ENCODE measurements around the gene BACH1.
"Not testable (repeated sequence)": the region's sequence is repeated elsewhere in the genome, so short reads cannot be mapped to it uniquely, and the experiment has no call there.

BACH1 gene

GRCh38 chr21:29277442-29277841 is 21.3 kb upstream of the BACH1 start:
- Histone ChIP-seq H3F3A (ENCODE audit: insufficient read depth) (no peaks in the 10 kb centered on the region), H3K9ac (ENCODE audit: low read length) (no peak overlapping the region), H3K4me2 (ENCODE audit: low read depth, low read length, poor library complexity, severe bottlenecking) (no peak overlapping the region), H3K9me2 (replicated peaks; ENCODE audit: insufficient read depth, low read length) (no peaks in the 10 kb centered on the region), H3K36me3 (ENCODE audit: low read length) (no peaks in the 10 kb centered on the region), H3K27ac (ENCODE audit: low read depth, low read length) (no peak overlapping the region), H3K4me3 (ENCODE audit: insufficient read depth, low read length, poor library complexity, severe bottlenecking) (no peak overlapping the region), H3K27me3 (ENCODE audit: low read length) (no peaks in the 10 kb centered on the region), H3K79me2 (ENCODE audit: insufficient read depth, low read length) (no peaks in the 10 kb centered on the region), H4K20me1 (ENCODE audit: low read depth, low read length) (no peaks in the 10 kb centered on the region), H3K9me3 (ENCODE audit: insufficient read depth, low read length) (no peaks in the 10 kb centered on the region), H2AFZ (ENCODE audit: low read depth, low read length, severe bottlenecking) (no peak overlapping the region)
- TF ChIP-seq CTCF (IDR thresholded peaks at IDR 0.05; ENCODE audit: insufficient read depth, low read length, poor library complexity, severe bottlenecking): no peak
- TF ChIP-seq EZH2phosphoT487 (conservative IDR thresholded peaks at IDR 0.05; ENCODE audit: low read length): no peak

GRCh38 chr21:29279558-29279957 is 19.2 kb upstream of the BACH1 start:
- Histone ChIP-seq H3K27ac (ENCODE audit: low read depth, low read length) (no peak overlapping the region), H3K27me3 (ENCODE audit: low read length) (no peaks in the 10 kb centered on the region), H3K4me2 (ENCODE audit: low read depth, low read length, poor library complexity, severe bottlenecking) (no peak overlapping the region), H3F3A (ENCODE audit: insufficient read depth) (no peaks in the 10 kb centered on the region), H3K9ac (ENCODE audit: low read length) (no peak overlapping the region), H4K20me1 (ENCODE audit: low read depth, low read length) (no peaks in the 10 kb centered on the region), H3K36me3 (ENCODE audit: low read length) (no peaks in the 10 kb centered on the region), H2AFZ (ENCODE audit: low read depth, low read length, severe bottlenecking) (no peak overlapping the region), H3K4me3 (ENCODE audit: insufficient read depth, low read length, poor library complexity, severe bottlenecking) (no peak overlapping the region), H3K9me3 (ENCODE audit: insufficient read depth, low read length) (no peaks in the 10 kb centered on the region), H3K9me2 (replicated peaks; ENCODE audit: insufficient read depth, low read length) (no peaks in the 10 kb centered on the region), H3K79me2 (ENCODE audit: insufficient read depth, low read length) (no peaks in the 10 kb centered on the region)
- TF ChIP-seq CTCF (IDR thresholded peaks at IDR 0.05; ENCODE audit: insufficient read depth, low read length, poor library complexity, severe bottlenecking): no peak
- no peak for TF ChIP-seq EZH2phosphoT487 (conservative IDR thresholded peaks at IDR 0.05; ENCODE audit: low read length)

- H4K20me1 ChIP-seq (ENCODE audit: low read depth, low read length); H3K79me2 ChIP-seq (ENCODE audit: insufficient read depth, low read length); H3K4me2 ChIP-seq (ENCODE audit: low read depth, low read length, poor library complexity, severe bottlenecking); H3K27ac ChIP-seq (ENCODE audit: low read depth, low read length); H3K4me3 ChIP-seq (ENCODE audit: insufficient read depth, low read length, poor library complexity, severe bottlenecking); H3K9me2 ChIP-seq (replicated peaks; ENCODE audit: insufficient read depth, low read length); H3F3A ChIP-seq (ENCODE audit: insufficient read depth); H3K36me3 ChIP-seq (ENCODE audit: low read length); H3K9ac ChIP-seq (ENCODE audit: low read length); H3K9me3 ChIP-seq (ENCODE audit: insufficient read depth, low read length); H3K27me3 ChIP-seq (ENCODE audit: low read length); H2AFZ ChIP-seq (ENCODE audit: low read depth, low read length, severe bottlenecking): not testable (repeated sequence)
Observed at GRCh38 chr21:29281801-29282200, 16.9 kb upstream of the BACH1 start.

GRCh38 chr21:29287383-29287782 is 11.3 kb upstream of the BACH1 start:
- Histone ChIP-seq H3K4me2 (ENCODE audit: low read depth, low read length, poor library complexity, severe bottlenecking) (no peak overlapping the region), H3K79me2 (ENCODE audit: insufficient read depth, low read length) (no peaks in the 10 kb centered on the region), H3K9me2 (replicated peaks; ENCODE audit: insufficient read depth, low read length) (no peaks in the 10 kb centered on the region), H3K4me3 (ENCODE audit: insufficient read depth, low read length, poor library complexity, severe bottlenecking) (no peak overlapping the region), H3K9ac (ENCODE audit: low read length) (no peak overlapping the region), H3K27me3 (ENCODE audit: low read length) (no peaks in the 10 kb centered on the region), H3K36me3 (ENCODE audit: low read length) (no peaks in the 10 kb centered on the region), H3K9me3 (ENCODE audit: insufficient read depth, low read length) (no peaks in the 10 kb centered on the region), H3K27ac (ENCODE audit: low read depth, low read length) (no peak overlapping the region), H2AFZ (ENCODE audit: low read depth, low read length, severe bottlenecking) (no peak overlapping the region), H3F3A (ENCODE audit: insufficient read depth) (no peaks in the 10 kb centered on the region), H4K20me1 (ENCODE audit: low read depth, low read length) (no peaks in the 10 kb centered on the region)
- TF ChIP-seq EZH2phosphoT487 (conservative IDR thresholded peaks at IDR 0.05; ENCODE audit: low read length) (no peak), CTCF (IDR thresholded peaks at IDR 0.05; ENCODE audit: insufficient read depth, low read length, poor library complexity, severe bottlenecking) (no peak)

All from SU-DHL-6 (cell line).